HG02763 (cell line): ENCODE data around the gene MAN2B1.
"Not testable (repeated sequence)": the region's sequence is repeated elsewhere in the genome, so short reads cannot be mapped to it uniquely, and the experiment has no call there.

ENCODE experiments used
- ATAC-seq: cut with Tn5 transposase; IDR thresholded peaks from one replicate; pipeline ENCODE4 v1.9.1; 2021; ENCODE audit warnings: mild to moderate bottlenecking, moderate library complexity; ENCODE audit not compliant: unreplicated experiment

The MAN2B1 gene

DNA sequence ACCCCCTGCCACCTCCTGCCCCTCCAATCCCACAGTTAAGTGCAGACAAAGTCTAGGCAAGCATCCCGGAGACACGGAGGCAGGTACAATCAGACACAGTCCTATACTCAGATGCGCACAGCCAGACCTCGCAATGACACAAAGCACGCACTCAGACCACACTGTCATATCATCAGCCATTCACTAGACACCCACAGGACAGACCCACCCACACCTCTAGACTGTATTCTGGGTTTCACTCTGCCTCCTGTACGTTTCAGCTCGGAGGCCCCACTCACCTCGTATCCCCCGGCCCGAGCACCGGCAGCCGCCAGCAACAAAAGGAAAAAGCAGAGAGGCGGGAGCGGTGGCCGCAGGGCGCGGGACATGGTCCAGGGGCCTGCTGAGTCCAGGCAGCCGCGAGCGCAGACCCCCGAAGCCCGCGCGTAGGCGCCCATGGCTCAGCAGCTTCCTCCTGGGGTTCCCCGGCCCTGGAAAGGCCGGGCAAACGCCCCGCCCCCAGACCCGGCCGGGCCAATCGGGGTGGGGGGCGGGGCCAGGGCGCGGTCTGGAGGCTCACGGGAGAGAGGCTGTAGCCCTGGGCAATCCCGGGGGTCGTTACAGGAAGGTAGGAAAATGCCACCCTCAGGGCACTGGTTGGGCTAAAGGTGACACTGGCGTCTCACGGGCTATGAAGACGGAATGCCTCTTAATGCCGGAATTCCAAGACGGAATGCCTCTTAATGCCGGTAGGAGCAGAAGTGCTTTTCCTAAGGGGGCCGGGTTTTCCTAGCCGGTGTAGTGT, at the start of gene MAN2B1, which contains the start of gene WDR83:
TSS of gene MAN2B1 (minus strand) at position 478 of the 784 bp plus-strand sequence. CDS start at position 437, 41 bp downstream.
TSS of gene WDR83 (plus strand) at position 543 of the 784 bp plus-strand sequence. CDS start 2,984 bp downstream, outside the sequence.
- no peak for ATAC-seq

DNA sequence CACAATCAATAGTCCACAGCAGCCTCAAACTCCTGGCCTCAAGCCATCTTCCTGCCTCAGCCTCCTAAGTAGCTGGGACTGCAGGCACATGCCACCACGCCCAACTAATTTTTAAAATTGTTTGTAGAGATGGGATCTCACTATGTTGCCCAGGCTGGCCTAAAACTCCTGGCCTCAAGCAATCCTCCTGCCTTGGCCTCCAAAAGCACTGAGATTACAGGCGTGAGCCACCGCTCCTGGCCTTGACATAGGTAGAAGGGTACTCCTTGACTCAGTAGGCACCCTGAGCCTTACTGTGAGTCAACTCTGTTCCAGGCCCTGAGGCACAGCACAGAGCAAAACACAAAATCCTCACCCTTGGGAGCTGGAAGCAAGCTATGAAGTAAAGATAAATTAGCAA, 49.4 kb upstream of the MAN2B1 start:
- no peak for ATAC-seq

DNA sequence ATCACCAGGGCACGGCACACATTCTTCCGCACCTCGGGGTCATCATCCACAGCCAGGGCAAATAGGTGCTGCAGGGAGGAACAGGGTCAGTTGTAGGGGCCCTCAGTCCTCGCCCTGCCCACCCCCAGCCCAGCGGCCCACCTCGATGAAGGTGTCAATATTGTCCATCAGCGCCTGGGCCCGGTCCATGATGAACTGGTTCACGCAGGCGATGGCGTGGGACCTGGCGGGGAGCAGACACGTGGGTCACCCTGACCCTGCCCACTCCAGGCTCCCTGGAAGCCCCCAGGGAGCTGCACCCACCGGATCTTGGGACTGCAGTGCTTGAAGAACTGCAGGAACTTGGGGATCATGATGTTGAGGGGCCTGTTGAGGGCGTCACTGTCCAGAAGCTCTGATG, 48.6 kb upstream of the MAN2B1 start:
- ATAC-seq = no peak

DNA sequence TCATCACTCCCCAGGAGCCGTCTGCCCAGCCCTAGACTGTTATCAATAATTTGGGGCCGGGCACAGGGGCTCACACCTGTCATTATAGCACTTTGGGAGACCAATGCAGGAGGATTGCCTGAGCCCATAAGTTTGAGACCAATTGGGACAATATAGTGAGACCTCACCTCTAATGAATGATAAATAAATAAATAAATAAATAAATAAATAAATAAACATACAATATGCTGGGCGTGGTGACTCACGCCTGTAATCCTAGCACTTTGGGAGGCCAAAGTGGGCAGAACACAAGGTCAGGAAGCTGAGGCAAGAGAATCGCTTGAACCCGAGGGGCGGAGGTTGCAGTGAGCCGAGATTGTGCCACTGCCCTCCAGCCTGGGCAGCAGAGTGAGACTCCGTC, 46.8 kb upstream of the MAN2B1 start:
- ATAC-seq = not testable (repeated sequence)

DNA sequence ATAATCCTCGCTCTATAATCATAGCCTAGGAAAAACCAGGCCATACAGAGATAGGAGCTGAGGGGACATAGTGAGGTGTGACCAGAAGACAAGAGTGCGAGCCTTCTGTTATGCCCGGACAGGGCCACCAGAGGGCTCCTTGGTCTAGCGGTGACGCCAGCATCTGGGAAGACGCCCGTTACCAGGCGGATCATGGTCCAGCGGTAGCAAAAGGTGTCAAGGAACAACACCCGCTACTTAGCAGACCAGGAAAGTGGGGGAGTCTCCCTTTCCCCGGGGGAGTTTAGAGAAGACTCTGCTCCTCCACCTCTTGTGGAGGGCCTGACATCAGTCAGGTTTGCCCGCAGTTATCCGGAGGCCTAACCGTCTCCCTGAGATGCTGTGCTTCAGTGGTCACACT, 45.5 kb upstream of the MAN2B1 start:
- not testable (repeated sequence) for ATAC-seq

DNA sequence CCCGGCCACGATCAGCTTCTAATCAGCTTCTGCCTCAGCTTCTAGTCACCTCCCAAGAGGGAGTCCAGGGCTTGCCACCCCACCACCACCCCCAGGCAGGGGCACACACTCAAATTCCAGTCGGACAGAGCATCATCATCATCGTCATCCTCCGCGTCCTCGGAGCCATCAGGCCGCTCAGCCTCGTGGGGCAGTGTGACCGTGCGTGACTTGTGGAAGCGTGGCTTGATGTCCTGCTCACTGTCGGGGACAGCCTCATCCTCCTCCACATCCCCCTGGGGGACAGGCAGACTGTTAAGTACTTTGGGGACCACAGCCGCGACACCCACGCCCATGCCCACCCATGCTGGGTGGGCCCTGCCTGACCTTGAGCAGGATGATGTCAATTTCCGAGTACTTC, 44.6 kb upstream of the MAN2B1 start:
- ATAC-seq = no peak

DNA sequence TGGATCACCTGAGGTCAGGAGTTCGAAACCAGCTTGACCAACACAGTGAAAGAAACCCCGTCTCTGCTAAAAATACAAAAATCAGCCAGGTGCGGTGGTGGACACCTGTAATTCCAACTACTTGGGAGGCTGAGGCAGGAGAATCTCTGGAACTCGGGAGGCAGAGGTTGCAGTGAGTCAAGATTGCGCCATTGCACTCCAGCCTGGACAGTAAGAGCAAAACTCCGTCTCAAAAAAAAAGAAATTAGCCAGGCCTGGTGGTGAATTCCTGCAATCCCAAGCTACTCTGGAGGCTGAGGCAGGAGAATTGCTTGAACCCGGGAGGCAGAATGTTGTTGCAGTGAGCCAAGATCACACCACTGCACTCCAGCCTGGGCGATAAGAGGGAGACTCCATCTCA, 42.1 kb upstream of the MAN2B1 start:
- ATAC-seq = no peak

DNA sequence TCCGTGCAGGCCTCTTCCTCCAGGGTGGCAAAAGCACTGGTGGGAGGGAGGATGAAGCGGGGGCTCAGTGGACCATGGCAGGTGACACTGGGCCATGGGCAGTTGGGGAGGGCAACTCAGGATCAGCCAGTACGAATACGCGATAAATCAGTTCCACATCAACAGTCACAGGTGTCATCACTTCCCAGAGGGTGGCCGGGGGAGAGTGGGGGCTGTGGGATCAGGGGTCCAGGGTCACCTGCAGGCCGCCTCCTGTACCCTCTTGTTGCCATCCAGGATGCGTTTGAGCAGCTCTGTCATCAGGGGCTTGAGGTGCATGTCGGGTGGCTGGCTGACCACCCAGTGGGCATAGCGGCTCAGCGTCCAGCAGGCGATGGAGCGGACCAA, 39.8 kb upstream of the MAN2B1 start:
- no peak for ATAC-seq

DNA sequence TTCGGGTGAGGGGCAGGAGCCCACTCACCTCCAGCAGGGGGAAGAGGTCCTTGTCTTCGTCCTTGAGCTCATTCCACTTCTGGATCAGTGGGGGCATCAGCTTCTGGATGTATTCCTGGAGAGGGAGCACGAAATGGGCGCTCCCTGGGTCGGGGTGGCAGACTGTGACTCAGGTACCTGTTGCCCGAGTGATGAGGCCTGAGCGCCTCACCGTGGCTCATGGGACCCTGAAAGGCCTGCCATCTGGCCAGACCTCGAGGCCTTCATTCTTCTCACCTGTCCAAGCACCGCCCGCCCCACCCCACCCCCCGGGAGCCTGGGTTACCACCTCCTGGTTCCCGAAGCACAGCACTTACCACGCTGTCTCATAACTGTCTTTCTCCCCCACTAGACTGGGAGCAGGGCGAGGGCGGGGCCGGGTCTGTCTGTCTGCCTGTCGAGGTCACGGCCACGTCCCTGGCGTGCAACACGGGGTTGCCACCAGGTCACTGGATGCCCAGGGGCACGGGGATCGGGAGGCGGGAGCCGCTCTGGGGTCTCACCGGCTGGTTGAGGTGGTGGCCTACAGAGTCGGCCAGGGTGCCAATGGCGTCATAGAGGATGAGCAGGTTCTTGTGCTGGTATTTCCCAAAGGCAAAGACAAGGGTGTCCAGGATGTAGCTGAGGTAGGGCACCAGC, 39.3 kb upstream of the MAN2B1 start:
- ATAC-seq = no peak

DNA sequence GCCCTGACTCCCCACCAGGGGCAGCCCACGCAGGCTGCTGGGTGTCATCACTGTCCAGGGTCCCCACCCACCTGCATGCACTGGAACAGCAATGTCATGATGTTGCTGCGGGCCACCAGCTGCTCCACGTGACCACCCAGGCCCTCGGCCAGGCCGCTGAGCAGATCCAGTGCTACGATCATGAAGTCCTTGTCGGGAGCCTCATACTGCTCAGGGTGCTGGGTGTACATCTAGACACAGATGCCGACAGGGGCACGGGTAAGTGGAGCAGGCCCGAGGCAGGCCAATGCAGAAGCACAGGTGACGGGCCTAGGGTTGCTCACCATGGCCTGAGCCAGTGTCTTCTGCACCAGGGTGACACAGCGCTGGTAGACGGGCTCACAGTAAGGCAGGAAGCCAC, 38.6 kb upstream of the MAN2B1 start:
- ATAC-seq = no peak

DNA sequence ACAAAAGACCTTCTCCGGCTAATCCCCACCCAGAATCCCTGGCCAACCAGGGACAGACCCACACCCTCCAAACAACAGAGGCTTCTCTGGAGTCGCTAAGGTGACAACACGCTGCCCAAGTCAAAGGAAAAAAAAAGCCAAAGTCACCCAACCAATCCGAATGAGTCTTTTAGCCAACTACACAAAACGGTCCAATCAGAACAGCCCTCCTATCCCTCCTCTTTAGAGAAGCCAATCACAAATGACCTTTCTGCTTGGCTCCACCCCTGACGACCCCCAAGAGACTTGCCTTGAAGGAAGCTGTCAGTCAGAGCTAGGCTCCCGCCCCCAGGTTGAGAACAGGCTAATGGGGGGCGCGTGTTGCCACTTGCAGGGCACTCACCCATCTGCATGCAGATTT, 36.5 kb upstream of the MAN2B1 start:
- no peak for ATAC-seq

DNA sequence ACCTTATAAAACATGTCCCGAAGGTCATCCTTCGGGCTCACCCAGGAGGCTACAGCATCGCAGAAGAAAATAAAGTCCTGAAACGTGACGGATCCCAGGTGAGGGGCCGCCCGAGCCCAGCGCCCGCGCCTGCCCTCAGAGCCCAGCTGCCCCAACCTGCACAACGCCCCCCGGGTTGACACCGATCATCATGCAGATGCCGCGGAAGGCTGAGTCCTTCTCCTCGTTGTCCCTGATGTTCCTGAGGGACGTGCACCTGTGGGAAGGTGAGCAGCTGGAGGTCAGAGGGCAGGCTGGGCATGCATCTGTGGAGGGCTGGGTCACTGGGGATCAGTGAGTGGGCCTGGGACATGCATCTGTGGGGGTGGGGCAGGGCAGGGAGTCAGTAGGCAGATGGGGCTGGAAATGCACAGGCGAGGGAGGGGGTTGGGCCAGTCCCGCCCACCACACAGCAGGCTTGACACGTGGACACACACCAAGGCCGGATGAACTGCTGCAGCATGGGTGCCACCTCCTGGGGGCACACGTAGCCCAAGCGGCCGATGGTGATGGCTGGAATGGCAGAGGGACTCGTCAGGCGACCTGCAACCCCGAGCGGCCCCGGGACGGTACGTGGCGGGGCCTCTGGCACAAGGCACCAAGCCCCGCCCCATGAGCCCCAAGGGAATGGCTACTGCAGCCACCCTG, 35.2 kb upstream of the MAN2B1 start:
- ATAC-seq = no peak

DNA sequence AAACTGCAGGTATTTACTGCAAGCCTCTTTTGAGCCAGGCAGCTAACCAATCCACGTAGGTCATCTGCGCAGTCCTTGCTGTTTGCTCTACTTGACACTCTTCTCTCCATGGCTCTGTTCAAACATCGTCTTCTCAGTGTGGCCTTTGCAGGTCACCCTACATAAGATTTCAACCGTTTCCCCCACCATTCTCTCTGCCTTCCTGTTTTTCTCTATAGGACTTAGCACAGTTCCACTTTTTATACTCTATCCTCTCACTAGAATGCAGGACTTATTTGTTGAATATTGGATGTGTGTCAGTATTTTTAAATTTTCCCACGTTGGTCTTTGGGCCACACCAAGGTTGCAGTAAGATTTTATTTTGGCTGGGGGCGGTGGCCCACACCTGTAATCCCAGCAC, 31.6 kb upstream of the MAN2B1 start:
- no peak for ATAC-seq

DNA sequence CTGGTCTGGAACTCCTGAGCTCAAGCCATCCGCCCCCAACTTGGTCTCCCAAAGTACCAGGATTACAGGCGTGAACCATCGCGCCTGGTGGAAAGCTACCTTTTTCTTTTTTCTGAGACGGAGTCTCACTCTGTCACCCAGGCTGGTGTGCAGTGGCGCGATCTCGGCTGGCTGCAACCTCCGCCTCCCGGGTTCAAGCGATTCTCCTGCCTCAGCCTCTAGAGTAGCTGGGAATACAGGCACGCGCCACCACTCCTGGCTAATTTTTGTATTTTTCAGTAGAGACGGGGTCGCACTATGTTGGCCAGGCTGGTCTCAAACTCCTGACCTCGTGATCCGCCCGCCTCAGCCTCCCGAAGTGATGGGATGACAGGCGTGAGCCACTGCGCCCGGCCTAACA, 30.9 kb upstream of the MAN2B1 start:
- not testable (repeated sequence) for ATAC-seq

DNA sequence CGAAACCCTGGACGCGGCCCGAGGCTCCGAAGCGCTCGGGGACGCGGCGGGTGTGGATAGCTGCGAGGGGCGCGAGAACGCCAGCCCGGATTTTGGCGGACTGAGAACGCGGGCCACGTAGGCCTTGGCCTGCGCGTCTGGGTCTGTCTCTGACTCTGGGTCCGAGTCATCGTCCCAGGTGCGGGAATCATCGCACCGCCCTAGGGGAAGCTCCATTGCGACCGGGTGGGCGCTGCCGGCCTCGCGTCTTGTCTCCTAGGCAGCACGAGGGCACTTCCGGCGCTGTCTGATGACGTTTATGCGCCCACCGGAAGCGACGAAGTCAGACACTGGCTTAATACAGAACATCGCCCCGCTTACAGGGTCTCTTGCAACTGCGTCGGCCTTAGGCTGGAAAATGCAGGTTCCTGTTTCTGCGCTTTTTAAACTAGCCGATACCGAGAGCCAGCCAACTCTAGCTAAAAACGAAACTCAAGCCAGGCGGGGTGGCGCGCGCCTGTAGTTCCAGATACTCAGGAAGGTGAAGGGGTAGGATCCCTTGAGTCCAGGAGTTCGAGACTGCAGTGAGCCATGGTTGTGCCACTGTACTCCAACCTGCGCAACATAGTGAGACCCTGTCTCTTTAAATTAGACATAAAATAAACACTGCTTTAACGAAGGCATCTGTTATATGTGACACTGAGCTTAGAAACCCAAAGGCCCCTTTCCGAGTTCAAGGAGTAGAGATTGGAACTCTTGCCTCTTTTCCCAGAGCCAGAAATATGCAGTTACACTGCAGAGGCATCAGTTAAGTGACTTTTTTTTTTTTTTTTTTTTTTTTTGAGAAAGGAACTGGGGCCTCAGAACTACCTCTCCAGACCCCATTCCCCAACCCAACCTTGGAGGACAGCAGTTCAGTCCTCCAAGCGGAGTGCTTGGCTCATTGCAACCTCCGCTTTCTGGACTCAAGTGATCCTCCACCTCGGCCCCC, 30.1 kb upstream of the MAN2B1 start, which contains the start of gene FBXW9:
TSS of gene FBXW9 (minus strand) at position 266 of the 970 bp plus-strand sequence. CDS start at position 216, 50 bp downstream.
- peak; percentile 72 for ATAC-seq

DNA sequence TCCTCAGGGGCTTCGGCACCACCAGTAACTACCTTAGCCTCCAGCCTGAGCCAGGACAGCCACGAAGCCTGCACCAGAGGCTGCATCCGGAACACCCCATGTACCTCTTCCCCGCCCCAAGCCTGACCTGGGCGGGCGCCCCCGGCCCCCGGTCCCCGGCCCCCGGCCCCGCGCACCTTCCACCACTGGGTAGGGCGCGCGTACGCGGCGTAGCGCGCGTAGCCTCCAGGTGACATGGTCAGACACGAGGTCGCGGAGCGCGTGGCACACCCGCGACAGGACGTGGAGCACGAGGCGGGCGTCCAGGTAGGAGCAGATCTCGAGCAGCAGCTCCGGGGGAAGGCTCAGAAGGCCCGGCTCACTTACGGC, 29.4 kb upstream of the MAN2B1 start:
- peak; percentile 24 for ATAC-seq

DNA sequence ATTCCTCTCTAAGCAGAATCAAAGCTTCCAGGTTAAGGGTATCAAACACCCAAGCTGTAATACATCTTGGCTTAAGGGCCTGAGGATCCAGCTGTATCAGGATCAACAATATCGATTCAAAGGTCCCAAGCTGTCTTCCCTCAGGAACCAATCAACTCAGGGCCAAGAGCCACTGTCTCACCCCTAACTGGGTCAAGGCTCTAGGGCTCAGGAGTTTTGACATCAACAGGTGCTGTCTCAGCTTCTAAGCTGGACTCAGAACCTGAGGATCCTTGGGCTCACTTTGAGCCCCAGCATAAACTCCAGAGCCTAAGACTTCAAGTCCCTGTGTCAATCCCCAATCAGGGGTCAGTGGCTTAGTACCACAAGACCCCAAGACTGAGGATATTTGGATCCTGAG, 29.0 kb upstream of the MAN2B1 start:
- no peak for ATAC-seq

DNA sequence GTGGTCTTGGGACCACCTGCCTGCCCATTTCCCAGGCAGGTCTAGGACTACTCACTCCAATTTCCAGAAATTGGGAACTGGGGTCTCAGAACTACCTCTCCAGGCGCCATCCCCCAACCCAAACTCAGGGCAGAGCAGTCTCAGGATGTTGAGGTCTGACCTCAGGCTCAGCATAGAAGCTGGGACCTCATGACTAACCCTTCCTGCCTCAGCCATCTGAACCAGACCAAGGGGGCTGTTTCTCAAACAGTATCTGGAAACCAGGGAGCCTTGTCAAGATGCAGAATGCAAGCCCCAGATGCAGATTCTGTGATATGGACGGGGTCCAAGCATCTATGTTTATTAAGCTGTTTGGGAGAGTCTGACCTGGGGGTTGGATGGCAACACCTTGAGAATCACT, 28.6 kb upstream of the MAN2B1 start:
- no peak for ATAC-seq

DNA sequence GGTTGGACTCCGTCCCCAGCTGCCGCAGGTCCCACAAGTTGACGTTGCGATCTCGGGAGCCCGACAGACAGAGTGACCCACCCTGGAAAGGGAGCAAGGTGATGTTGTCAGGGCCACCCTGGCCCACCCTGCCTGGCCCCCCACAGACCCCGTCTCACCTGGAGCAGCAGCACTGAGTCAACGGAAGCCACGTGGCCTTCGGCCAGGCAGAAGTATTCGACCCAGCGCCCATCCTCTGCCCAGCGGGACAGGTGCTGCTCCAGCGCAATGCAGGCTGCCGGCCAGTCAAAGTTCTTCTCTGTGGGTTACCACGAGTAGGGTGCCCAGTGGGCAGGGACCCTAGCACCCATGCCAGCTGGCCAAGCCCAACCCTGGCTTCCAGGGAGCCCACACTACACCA, 28.1 kb upstream of the MAN2B1 start:
- no peak for ATAC-seq

DNA sequence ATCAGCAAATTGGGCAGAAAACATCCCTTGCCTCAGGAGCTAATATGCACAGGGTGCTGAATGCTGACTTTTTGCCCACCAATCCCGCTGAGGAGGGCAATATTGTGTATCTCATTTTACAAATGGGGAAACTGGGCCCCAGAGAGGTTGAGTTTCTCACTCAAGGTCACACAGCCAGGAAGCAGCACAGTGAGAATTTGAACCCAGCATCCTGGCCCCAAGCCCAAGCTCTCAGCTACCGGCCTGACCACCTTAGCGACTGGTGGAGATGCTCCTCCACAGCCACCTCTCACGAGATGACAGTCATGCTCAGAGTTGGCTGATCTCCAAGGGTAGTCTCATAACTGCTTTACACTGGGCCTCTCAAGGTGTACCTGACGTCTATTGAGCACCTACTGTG, 26.4 kb upstream of the MAN2B1 start:
- no peak for ATAC-seq
